NCI-H2171 treated with DMSO at 0.1 percent for 48 hours (cell line): ENCODE measurements around the gene TRAP1.
"Not testable (repeated sequence)": the region's sequence is repeated elsewhere in the genome, so short reads cannot be mapped to it uniquely, and the experiment has no call there.

Experiments
- DNase-seq: peaks from one replicate; lab custom pipeline; 2025; lab: John Stamatoyannopoulos, UW

Gene TRAP1

DNA sequence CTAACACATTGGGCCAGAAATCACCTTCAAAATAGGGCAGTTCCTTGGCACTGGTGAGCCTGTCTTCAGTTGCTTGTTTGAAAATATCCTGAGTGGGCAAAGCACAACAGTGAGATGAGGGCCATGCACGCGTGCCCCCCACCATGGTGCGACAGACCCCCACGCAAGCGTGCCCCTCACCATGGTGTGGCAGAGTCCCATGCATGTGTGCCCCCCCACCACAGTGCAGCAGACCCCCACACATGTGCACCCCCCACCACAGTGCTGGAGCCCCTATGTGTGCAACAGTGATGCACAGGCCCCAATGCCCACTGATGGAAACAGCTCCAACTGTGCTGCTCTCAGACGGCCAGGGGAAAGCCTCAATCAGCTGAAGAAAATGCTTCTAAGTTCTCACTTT lies 18.8 kb upstream of the TRAP1 start:
- no peak for DNase-seq

DNA sequence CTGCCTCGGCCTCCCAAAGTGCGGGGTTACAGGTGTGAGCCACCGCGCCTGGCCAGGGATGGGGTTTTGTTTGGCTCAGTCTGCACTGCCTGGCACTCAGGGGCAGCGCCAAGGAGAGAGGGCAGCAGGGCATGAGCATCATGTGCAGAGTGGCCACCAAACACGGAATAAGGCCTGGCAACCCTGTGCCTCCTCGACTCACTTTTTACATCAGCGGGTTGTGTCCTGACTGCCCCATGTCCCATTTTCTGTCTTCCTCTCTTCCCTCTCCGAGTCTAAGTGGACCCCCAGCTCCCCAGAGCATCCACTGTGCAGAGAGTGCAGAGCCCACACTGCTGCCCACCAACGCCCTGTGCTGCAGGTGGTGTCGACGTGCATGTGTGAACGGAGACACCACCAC lies 18.2 kb upstream of the TRAP1 start:
- no peak for DNase-seq

DNA sequence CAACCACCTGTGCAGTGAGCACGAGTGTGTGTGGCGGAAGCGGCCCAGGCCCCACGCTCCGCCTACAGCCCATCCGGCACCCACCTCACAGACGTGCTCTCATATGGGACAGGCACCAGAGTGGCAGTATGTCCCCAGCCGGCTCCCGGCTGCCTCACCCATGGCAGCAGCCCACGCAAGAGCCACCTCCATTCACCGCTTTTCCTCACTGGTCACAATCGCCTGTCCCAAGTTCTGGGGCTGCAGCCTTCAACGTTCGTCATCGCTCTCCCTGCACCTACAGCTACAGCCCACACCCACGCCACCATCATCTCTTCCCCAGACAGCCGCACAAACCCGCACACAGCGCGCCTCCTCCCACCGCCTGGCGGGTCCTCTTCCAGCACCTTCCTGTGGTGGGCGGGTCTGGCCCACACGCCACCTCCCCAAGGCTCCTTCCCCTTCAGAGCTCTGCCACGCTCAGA lies 17.5 kb upstream of the TRAP1 start:
- no peak for DNase-seq

GRCh38 chr16:3734084-3734757 lies 16.9 kb upstream of the TRAP1 start:
- DNase-seq, result no peak

- no peak for DNase-seq
Measured at GRCh38 chr16:3732171-3732570, 14.8 kb upstream of the TRAP1 start.

DNA sequence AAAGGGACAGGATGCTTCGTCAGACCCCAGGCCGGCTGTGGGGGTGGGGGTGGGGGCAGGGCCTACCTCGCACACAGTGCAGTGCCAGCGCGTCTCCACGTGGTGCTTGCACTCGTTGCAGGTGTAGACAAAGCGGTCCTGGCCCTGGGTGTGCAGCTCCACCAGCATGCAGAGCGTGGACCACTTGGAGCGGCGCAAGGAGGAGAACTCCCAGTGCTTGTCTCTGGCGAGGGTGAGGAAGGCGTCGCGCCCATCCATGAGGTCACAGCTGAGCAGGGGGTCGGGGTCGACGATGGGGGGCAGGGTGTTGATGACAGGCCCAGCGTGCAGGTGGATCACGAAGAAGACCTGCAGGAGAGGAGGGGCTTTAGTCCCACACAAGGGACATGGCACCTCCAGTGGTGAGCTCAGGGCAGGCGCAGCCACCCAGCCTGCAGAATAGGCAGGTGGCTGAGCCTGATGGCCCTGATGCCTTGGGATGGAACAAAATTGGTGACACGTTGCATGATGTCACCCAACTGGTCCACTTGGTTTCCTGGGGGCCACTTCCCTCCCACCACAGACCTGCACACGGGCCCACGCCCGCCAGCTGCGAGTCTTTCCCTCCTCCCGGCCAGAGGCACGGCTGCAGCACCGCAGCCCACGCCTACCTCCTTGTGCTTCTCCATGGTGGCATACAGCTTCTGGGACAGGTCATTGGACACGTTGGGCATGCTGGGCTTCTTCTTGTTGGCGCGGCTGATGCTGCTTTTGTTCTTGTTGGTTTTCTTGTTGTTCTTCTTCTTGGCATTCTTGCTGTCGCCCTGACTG lies 14.0 kb upstream of the TRAP1 start:
- DNase-seq, result no peak

GRCh38 chr16:3730161-3731125 lies 13.1 kb upstream of the TRAP1 start:
- no peak for DNase-seq

DNA sequence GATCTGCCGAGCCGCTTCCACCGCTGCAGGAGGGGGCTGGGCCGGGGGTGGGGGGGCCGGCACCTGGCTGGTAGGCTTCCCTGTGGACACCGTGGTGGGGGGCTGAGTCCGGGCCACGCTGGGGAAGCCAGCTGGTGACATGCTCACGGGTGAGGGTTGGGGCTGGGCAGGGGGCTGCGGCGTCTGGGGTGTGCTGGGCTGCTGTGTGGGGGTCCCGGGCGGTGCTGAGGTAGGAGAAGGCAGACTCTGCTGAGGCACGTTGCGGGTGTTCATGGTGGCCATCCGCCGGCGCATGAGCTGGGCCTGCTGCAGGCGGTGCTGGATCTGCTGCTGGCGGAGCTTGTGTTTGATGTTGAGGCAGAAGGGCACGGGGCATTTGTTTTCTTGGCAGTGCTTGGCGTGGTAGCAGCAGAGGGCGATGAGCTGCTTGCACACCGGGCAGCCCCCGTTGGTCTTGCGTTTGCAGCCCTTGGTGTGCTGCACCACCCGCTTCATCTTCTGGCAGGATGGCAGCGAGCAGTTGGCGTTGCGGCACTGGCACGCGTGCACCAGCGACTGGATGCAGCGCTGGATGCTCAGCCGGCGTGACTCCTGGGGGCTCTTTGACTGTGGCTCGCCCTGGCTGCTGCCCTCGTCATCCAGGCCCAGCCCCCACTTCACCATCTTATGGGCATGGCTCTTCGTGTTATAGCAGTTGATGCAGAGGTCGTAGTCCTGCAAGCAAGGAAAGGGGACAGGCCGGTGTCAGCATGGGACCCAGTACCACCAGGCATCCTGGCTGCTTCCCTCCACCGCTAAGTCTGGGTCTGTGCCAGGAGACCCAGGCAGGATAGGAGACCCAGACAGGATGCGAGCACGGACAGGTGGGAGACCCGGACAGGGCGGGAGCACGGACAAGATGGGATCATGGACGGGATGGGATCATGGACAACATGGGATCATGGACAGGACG lies 12.1 kb upstream of the TRAP1 start:
- DNase-seq, result no peak

DNA sequence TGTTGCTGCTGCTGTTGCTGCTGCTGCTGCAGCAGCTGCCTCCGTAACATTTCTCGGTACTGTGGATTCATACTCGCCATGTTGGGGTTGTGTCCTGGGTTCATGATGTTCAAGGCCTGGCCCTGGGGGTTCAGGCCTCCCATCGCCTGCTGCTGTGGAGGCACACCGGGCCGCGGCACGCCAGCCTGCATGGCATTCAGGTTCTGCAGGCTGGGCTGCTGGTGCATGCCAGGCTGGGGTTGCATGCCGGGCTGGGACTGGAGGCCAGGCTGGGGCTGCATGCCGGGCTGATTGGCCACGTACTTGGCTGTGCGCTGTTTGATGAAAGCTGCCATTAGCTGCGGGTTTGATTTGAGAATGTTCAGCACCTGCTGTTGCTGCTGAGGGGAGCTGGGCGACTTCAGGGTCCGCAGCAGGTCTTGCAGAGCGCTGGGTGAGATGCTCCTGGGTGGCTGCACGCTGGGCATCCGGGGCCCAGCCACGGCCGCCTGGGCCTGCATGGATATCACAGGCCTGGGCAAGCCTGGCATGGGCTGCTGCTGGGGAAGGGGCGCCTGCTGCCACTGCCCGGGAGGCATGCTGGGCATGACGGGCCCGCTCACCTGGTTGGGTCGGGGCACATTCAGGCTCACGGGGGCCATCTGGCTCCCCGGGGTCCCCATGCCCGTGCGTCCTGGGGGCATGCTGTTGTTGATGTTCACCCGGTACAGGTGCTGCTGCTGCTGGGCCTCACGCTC lies 11.3 kb upstream of the TRAP1 start:
- no peak for DNase-seq

- DNase-seq, result no peak
Measured at GRCh38 chr16:3727806-3728381, 10.6 kb upstream of the TRAP1 start.

GRCh38 chr16:3726021-3726687 lies 8.8 kb upstream of the TRAP1 start:
- no peak for DNase-seq

- DNase-seq, result no peak
Measured at GRCh38 chr16:3725276-3725675, 8.0 kb upstream of the TRAP1 start.

- DNase-seq, result no peak
Measured at GRCh38 chr16:3722508-3722907, 5.2 kb upstream of the TRAP1 start.

DNA sequence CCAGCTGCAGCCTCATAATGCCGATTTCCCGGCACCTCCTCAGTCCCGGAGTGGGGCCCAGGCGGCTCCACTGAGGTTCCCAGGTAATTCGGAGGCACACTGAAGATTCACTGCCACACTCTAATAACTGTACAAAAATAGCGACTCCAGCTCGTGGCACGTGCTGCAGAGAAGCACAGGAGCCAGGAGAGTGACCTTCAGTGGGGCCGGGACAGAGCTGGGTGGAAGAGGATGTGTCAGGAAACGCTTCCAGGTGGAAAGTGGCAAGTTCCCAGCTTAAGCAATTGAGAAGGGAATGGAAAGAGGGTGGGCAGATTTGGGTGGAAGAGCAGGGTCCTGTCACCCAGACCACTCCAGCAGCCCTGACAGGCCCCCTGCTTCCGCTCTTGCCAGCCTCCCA lies 3.1 kb upstream of the TRAP1 start:
- no peak for DNase-seq

DNA sequence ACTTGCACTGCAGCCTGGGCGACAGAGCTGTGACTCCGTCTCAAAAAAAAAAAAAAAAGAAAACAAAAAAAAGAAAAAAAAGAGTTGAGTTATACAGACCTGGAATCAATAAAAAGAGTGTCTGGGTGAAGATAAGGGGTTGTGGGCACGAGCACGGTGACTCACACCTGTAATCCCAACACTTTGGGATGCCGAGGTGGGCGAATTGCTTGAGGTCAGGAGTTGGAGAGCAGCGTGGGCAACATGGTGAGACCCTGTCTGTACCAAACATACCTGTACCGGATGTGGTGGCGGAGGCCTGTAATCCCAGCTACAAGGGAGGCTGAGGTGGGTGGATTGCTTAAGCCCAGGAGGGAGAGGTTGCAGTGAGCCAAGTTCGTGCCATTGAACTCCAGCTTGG lies 1.3 kb upstream of the TRAP1 start:
- DNase-seq, result no peak

DNA sequence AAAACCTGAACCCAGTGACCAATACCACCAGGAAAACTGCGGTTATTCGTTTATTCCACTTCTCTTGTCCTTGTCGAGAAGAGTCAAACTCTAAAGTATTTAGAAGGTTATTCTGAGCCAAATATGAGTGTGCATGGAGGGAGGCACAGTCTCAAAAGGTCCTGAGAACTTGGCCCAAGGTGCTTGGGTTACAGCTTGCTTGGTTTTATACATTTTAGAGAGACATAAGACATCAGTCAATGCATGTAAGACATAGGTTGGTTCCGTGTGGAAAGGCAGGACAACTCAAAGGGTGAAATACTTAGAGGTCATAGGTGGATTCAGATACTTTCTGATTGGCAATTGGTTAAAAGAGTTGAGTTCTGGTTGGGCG lies 681 bp upstream of the TRAP1 start:
- no peak for DNase-seq

DNA sequence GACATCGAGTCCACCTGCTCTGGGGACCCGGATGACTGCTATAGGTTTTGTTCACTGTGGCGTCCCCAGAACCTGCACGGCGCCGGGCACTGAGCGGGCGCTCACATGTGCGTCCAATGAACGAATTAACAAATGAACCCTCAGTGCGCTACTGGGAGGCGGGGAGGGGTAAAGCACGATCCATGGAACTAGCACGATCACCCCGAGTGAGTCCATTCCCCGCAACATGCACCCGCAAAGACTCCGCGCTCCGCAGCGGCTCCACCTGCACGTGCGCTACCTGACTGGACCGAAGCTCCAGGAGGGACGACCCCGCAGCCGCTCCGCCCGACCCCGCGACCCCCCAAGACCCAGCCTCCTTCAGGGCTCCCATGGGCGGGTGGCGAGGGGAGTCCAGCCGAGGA lies 491 bp downstream of the TRAP1 start:
- DNase-seq, result peak; percentile 24

DNA sequence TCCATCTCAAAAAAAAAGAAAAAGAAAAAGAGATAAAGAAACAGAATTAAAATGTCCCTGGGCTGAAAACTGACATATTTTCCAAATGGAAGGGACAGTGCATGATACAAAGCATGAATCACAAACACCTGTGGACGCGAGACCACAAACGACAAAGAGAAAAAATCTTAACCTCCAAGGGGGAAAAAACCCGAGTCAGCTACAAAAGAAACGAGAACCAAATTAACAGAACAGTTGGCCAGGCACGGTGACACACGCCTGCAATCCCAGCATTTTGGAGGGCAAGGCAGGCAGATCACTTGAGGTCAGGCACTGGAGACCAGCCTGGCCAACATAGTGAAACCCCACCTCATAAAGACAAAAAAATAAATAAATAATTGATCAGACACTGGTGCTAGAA lies 1.9 kb downstream of the TRAP1 start:
- DNase-seq, result no peak

GRCh38 chr16:3714378-3714777 lies 2.9 kb downstream of the TRAP1 start:
- not testable (repeated sequence) for DNase-seq
